Peyer's patch (tissue), 4 donors: ENCODE measurements around the gene NIN. TPM values are rescaled to one million over a fixed set of nuclear protein-coding genes. Genes with fewer than 3 reads are reported as not detected.

ENCODE experiments used
- DNase-seq, 3 donors: peaks; one replicate each; pipeline ENCODE4 v3.0.0-alpha.2; 2017 to 2019
- H3K27ac ChIP-seq, 4 donors: fragments of 200-600 bp; sonication (generic); one replicate each; pipeline ENCODE4 v1.5.1; 2016 to 2019
- H3K27me3 ChIP-seq, 2 donors: fragments of 200-600 bp; sonication (generic); one replicate each; pipeline ENCODE4 v1.5.1; 2019
- H3K36me3 ChIP-seq, 3 donors: fragments of 200-600 bp; sonication (generic); one replicate each; pipeline ENCODE4 v1.5.1; 2016 to 2019
- H3K4me1 ChIP-seq, 4 donors: fragments of 200-600 bp; sonication (generic); one replicate each; pipeline ENCODE4 v1.5.1; 2016 to 2019
- H3K4me3 ChIP-seq, 4 donors: fragments of 200-600 bp; sonication (generic); 1 replicate in 3 of 4; 2 replicates in 1 of 4; pipeline ENCODE4 v1.5.1; 2016 to 2019; ENCODE audit warnings: mild to moderate bottlenecking in 1 of 4
- H3K9me3 ChIP-seq, 4 donors: fragments of 200-600 bp; sonication (generic); one replicate each; pipeline ENCODE4 v1.5.1; 2016 to 2019; ENCODE audit warnings: mild to moderate bottlenecking in 1 of 4
- POLR2A ChIP-seq, 2 donors: fragments of 450-650 bp; IDR thresholded peaks; one replicate each; pipeline ENCODE4 v1.5.1; 2017; ENCODE audit warnings: antibody characterized with exemption in 2 of 2, mild to moderate bottlenecking in 2 of 2, moderate library complexity in 2 of 2
- total RNA-seq, 4 donors: library from RNA; depleted of rRNA; stranded (reverse); fragments of >200 nt; gene quantifications; one replicate each; pipeline ENCODE4 v1.1.0, GENCODE V29; 2016
- TF ChIP-seq, protein P1 (sequence below), 6 experiments: fragments of 450-650 bp in 4 of 6; fragments of 200-600 bp in 2 of 6; sonication (generic) in 1 of 6; IDR thresholded peaks; one replicate each; pipeline ENCODE4 v1.5.1; 2017 to 2019; ENCODE audit warnings: antibody characterized with exemption in 6 of 6, mild to moderate bottlenecking in 3 of 6, moderate library complexity in 1 of 6

NIN gene
- total RNA-seq, 4 donors from 2014 or later = 13.8 to 151 (median 21.5) TPM

DNA sequence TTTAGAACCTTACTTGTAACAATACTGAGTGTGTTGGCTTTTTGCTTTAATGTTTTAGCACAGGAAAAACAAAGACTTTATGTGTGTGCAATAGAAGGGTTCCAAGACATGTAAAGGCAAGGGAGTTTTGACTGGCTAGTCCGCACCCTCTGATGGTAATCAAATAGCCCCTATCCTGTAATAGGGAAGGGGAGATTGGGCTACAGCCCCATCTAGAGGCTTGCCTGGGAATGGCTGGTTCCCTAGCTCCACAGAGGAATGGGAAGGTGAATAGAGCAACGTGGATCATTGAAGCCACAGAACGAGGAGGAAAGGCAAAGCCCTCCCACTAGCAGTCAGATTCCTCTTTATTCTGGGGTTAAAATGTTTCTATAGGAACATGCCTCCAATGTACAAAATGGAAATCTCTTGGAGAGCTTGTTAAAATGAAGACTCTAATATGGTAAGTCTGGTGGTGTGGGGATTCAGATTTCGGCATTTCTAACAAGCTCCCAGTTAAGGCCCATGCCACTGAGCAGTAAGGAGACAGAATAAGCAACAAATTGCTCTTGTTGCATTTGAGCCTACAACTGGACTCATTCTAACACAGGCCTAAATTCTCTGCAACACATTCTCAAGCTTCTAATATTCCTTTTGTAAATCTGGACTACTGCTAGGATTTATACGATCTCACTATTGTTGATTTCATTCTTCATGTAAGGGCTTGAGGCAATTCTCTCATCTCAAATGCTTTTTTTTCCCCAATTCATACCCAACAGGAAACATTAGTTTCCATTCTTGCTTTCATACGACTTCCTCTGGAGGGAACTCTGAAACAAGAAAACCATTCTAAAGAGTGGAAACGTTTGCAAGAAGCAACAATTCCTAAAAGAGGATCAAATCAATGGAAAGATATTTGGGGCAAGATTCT, 57.1 kb downstream of the NIN start:
- H3K27me3 ChIP-seq = no peaks in the 10 kb centered on the region
- H3K36me3 ChIP-seq = peaks cover 0 to 45% (median 0%) of the 10 kb centered on the region in 3 donors
- no peaks in the 10 kb centered on the region for H3K9me3 ChIP-seq
- H3K27ac ChIP-seq = peak overlapping the region in 1 of 4 donors; percentile 28
- TF ChIP-seq, protein P1, sequence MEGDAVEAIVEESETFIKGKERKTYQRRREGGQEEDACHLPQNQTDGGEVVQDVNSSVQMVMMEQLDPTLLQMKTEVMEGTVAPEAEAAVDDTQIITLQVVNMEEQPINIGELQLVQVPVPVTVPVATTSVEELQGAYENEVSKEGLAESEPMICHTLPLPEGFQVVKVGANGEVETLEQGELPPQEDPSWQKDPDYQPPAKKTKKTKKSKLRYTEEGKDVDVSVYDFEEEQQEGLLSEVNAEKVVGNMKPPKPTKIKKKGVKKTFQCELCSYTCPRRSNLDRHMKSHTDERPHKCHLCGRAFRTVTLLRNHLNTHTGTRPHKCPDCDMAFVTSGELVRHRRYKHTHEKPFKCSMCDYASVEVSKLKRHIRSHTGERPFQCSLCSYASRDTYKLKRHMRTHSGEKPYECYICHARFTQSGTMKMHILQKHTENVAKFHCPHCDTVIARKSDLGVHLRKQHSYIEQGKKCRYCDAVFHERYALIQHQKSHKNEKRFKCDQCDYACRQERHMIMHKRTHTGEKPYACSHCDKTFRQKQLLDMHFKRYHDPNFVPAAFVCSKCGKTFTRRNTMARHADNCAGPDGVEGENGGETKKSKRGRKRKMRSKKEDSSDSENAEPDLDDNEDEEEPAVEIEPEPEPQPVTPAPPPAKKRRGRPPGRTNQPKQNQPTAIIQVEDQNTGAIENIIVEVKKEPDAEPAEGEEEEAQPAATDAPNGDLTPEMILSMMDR (IDR thresholded peaks at IDR 0.05) = peak in 5 of 6 experiments; percentile 30 to 60 (median 59)
- no peak for TF ChIP-seq POLR2A (IDR thresholded peaks at IDR 0.05)
- H3K4me3 ChIP-seq = no peak overlapping the region
- peaks cover 0 to 7% (median 2%) of the 10 kb centered on the region in 4 donors for H3K4me1 ChIP-seq
- DNase-seq = no peak

GRCh38 chr14:50772412-50772811, 58.5 kb downstream of the NIN start:
- H3K36me3 ChIP-seq = peaks cover 0 to 48% (median 0%) of the 10 kb centered on the region in 3 donors
- H3K27me3 ChIP-seq = no peaks in the 10 kb centered on the region
- no peaks in the 10 kb centered on the region for H3K9me3 ChIP-seq
- no peak for TF ChIP-seq POLR2A (IDR thresholded peaks at IDR 0.05)
- TF ChIP-seq, protein P1 (IDR thresholded peaks at IDR 0.05) = no peak
- no peaks in the 10 kb centered on the region for H3K4me1 ChIP-seq
- no peak overlapping the region for H3K27ac ChIP-seq
- no peak for DNase-seq
- no peak overlapping the region for H3K4me3 ChIP-seq

DNA sequence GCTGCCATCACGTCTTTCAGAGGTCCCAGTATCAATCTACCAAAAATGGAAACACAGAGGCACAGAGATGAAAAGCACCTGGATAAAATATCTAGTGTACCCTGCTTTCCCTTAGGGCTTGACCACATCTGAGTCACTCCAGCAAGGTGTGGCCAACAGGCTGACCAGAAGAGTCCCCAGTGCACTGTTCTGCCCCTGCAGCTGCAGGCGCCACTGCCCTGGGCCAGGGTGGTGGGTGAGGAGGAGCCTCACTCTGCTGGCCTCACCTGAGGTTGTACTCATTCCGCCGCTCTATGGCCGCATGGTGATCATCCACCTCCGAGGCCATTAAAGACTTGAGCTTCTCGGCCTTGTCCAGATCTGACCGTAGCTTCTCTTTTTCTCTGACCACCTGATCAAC, 60.4 kb downstream of the NIN start:
- H3K27me3 ChIP-seq = no peaks in the 10 kb centered on the region
- no peaks in the 10 kb centered on the region for H3K4me1 ChIP-seq
- no peak overlapping the region for H3K4me3 ChIP-seq
- DNase-seq = no peak
- peaks cover 0 to 58% (median 0%) of the 10 kb centered on the region in 3 donors for H3K36me3 ChIP-seq
- TF ChIP-seq POLR2A (IDR thresholded peaks at IDR 0.05) = no peak
- TF ChIP-seq, protein P1 (IDR thresholded peaks at IDR 0.05) = no peak
- H3K27ac ChIP-seq = no peak overlapping the region
- H3K9me3 ChIP-seq = no peaks in the 10 kb centered on the region

DNA sequence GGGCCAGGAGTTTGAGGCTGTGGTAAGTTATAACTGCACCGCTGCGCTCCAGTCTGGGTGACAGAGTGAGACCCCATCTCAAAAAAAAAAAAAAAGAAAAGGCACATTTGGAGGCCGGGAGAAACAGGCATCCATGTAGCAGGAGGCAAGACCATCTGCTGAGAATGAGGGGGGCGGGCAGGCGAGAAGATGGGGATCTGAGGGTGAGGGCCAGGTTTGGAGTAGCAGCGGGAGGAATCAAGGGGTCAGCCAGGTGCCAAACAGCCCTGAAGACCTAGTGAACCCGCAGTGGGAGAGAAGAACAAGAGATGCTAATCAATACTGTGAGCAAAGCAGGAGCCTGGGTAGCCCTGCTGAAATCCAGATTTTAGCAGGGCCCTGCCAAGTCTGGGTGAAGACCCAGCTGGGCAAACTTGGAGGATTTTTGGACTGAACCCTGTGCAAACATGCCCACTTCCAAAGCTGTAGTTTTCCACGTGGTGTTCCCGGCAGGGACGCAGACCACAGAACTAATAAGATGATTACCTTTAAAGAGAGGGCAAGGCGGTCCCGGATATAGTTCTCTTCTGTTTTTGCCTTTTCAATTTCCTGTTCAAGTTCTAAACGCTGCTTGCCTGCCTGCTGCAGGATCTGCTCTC, 61.0 kb downstream of the NIN start:
- H3K4me3 ChIP-seq = no peak overlapping the region
- DNase-seq = no peak
- TF ChIP-seq POLR2A (IDR thresholded peaks at IDR 0.05) = no peak
- TF ChIP-seq, protein P1 (IDR thresholded peaks at IDR 0.05) = no peak
- no peaks in the 10 kb centered on the region for H3K9me3 ChIP-seq
- no peaks in the 10 kb centered on the region for H3K27me3 ChIP-seq
- H3K27ac ChIP-seq = no peak overlapping the region
- H3K36me3 ChIP-seq = peaks cover 0 to 58% (median 0%) of the 10 kb centered on the region in 3 donors
- no peaks in the 10 kb centered on the region for H3K4me1 ChIP-seq

- no peak overlapping the region for H3K4me3 ChIP-seq
- no peak for TF ChIP-seq POLR2A (IDR thresholded peaks at IDR 0.05)
- TF ChIP-seq, protein P1 (IDR thresholded peaks at IDR 0.05) = no peak
- H3K27ac ChIP-seq = no peak overlapping the region
- H3K36me3 ChIP-seq = peaks cover 0 to 65% (median 0%) of the 10 kb centered on the region in 3 donors
- H3K9me3 ChIP-seq = no peaks in the 10 kb centered on the region
- H3K27me3 ChIP-seq = no peaks in the 10 kb centered on the region
- no peak for DNase-seq
- no peaks in the 10 kb centered on the region for H3K4me1 ChIP-seq
Observed at GRCh38 chr14:50768680-50769079, 62.3 kb downstream of the NIN start.
